Osteoblast (primary cell): ENCODE measurements around the gene GCHFR. TPM values are rescaled to one million over a fixed set of nuclear protein-coding genes. Genes with fewer than 3 reads are reported as not detected.

Source experiments
- DNase-seq: peaks from one replicate; pipeline ENCODE4 v3.0.0; 2011; ENCODE audit warnings: low spot score, mixed read lengths; ENCODE audit not compliant: insufficient read length; ENCODE audit errors: missing footprints
- H2AFZ ChIP-seq: 2 replicates; pipeline ENCODE4 v1.6.0; 2011; ENCODE audit warnings: mild to moderate bottlenecking, low read length
- H3K27ac ChIP-seq: 2 replicates; pipeline ENCODE4 v1.5.1; 2011; ENCODE audit warnings: mild to moderate bottlenecking, low read depth, low read length, moderate library complexity
- H3K27me3 ChIP-seq: 2 replicates; pipeline ENCODE4 v1.6.0; 2012; ENCODE audit warnings: mild to moderate bottlenecking, control low read depth, inconsistent platforms, low read length, moderate library complexity; ENCODE audit not compliant: insufficient read depth
- H3K36me3 ChIP-seq: 2 replicates; pipeline ENCODE4 v1.5.1; 2011; ENCODE audit warnings: mild to moderate bottlenecking, low read length, control low read depth, moderate library complexity; ENCODE audit not compliant: insufficient read depth
- H3K4me1 ChIP-seq: 2 replicates; pipeline ENCODE4 v1.5.1; 2011; ENCODE audit warnings: mild to moderate bottlenecking, low read length, control low read depth, moderate library complexity; ENCODE audit not compliant: insufficient read depth
- H3K4me2 ChIP-seq: 2 replicates; pipeline ENCODE4 v1.6.0; 2011; ENCODE audit warnings: mild to moderate bottlenecking, low read length; ENCODE audit not compliant: insufficient read depth
- H3K4me3 ChIP-seq: fragments of 200-600 bp; sonication (generic); 3 replicates; pipeline ENCODE4 v1.5.1; 2012; ENCODE audit warnings: mild to moderate bottlenecking, low read length, inconsistent platforms; ENCODE audit not compliant: insufficient read depth
- H3K79me2 ChIP-seq: 2 replicates; pipeline ENCODE4 v1.6.0; 2012; ENCODE audit warnings: mild to moderate bottlenecking, low read length, control low read depth, inconsistent platforms; ENCODE audit not compliant: insufficient read depth
- H3K9me3 ChIP-seq: 2 replicates; pipeline ENCODE4 v1.5.1; 2011; ENCODE audit warnings: low read depth, low read length, control low read depth
- H4K20me1 ChIP-seq: 2 replicates; pipeline ENCODE4 v1.6.0; 2012; ENCODE audit warnings: mild to moderate bottlenecking, low read length, control low read depth; ENCODE audit not compliant: insufficient read depth
- total RNA-seq: library from RNA; depleted of rRNA; stranded (reverse); fragments of >200 nt; gene quantifications from 2 replicates; pipeline ENCODE4 v1.2.3, GENCODE V29; 2012
- TF ChIP-seq, protein P1 (sequence below): IDR thresholded peaks from 2 replicates; pipeline ENCODE4 v1.5.1; 2011; ENCODE audit warnings: mild to moderate bottlenecking, low read depth, low read length, moderate library complexity; ENCODE audit errors: extremely low read depth

GCHFR gene
- total RNA-seq, 1 donor = 4.7 TPM

DNA sequence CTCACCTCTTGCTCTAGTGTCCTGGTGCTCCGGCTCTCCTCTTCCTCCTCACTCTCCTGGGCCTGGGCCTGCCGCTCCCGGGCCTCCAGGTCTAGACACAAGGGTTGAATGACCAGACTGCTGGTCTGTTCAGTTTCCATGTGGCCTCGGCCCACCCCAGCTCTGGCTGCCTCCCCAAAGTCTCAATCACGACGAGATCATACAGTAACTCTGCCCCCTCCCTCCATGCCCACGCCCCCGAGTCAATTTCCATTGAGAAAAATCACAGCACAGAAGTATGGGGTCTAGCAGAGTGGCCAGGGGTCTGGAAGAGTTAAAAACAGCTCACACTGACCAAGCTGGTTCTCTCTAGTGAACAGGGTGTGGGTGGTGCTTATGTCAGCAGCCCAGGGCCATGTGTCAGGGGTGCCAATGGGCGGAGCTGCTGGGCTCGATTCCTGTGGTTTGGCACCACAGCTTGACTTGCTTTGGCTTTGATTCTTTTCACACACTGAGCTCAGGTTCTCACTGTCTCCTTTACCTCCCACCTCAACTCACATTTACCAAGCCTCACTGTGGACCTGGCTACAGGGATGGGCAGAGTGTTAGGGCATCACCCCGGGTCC lies 12.8 kb downstream of the GCHFR start:
- TF ChIP-seq, protein P1, sequence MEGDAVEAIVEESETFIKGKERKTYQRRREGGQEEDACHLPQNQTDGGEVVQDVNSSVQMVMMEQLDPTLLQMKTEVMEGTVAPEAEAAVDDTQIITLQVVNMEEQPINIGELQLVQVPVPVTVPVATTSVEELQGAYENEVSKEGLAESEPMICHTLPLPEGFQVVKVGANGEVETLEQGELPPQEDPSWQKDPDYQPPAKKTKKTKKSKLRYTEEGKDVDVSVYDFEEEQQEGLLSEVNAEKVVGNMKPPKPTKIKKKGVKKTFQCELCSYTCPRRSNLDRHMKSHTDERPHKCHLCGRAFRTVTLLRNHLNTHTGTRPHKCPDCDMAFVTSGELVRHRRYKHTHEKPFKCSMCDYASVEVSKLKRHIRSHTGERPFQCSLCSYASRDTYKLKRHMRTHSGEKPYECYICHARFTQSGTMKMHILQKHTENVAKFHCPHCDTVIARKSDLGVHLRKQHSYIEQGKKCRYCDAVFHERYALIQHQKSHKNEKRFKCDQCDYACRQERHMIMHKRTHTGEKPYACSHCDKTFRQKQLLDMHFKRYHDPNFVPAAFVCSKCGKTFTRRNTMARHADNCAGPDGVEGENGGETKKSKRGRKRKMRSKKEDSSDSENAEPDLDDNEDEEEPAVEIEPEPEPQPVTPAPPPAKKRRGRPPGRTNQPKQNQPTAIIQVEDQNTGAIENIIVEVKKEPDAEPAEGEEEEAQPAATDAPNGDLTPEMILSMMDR = no peak
- Histone ChIP-seq H3K36me3 (peaks cover 56% of the 10 kb centered on the region), H3K9me3 (no peaks in the 10 kb centered on the region), H3K4me2 (peak overlapping the region; percentile 27), H3K79me2 (peaks cover 5% of the 10 kb centered on the region), H2AFZ (no peak overlapping the region), H3K27me3 (no peaks in the 10 kb centered on the region), H4K20me1 (peaks cover 4% of the 10 kb centered on the region), H3K4me3 (no peak overlapping the region), H3K27ac (peak overlapping the region; percentile 72), H3K4me1 (peaks cover 11% of the 10 kb centered on the region)
- peak; percentile 98 for DNase-seq

DNA sequence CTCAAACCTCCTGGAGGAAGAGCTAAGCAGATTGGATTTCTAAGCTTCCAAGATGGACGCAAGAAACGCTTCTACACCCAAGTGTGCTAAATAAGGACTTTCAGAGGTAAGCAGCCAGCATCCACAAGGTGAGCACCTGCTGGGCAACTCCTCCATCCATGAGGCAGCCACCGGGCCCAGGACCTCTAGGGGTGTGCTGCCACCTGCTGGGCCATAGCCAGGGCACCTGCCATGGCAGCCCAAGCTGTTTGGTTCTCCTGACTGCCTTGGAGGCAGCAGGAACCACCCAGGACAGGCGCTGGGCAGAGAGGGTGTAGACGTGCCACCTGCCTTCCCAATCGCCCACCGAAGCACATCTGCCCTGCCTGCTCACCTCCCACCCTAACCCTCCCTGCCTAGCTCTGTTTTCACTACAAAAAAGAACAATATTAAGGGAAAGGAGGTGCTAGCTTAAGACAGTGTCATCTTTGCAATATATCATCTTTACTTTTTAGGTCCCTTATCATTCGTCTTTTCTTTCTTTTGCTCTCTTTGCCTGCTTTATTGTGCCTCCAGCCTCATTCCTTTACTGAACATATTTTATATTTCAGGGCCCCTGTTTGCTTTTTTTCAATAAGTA lies 18.9 kb downstream of the GCHFR start:
- Histone ChIP-seq H3K79me2 (peaks cover 36% of the 10 kb centered on the region), H3K9me3 (no peaks in the 10 kb centered on the region), H3K36me3 (peaks cover 12% of the 10 kb centered on the region), H3K4me3 (no peak overlapping the region), H3K4me1 (peaks cover 13% of the 10 kb centered on the region), H4K20me1 (peaks cover 41% of the 10 kb centered on the region), H3K4me2 (no peak overlapping the region), H2AFZ (no peak overlapping the region), H3K27me3 (no peaks in the 10 kb centered on the region), H3K27ac (no peak overlapping the region)
- TF ChIP-seq, protein P1 = peak; percentile 40
- peak; percentile 70 for DNase-seq

- peaks cover 45% of the 10 kb centered on the region for H4K20me1 ChIP-seq
- H3K36me3 ChIP-seq = peaks cover 3% of the 10 kb centered on the region
Measured at GRCh38 chr15:40785164-40785563, 21.3 kb downstream of the GCHFR start.

DNA sequence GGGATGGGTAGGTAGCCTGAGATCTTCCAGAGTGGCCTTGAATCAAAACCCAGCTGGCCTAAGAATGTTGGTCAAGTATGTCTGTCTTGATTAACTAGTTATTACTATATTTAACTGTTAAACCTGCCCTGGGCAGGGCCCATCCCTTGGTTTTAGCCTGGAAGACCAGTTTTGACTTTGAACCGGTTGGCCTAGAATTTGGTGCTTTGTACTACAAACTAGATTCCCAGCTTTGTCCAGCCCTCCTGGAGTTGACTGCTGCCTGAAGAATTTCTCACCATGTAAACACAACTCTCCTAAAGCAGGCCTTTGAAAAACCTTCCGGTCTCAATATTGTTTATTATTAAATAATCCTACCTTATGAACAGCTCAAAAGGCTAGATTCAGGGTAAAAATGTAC lies 21.9 kb downstream of the GCHFR start:
- peaks cover 3% of the 10 kb centered on the region for H3K36me3 ChIP-seq
- no peak overlapping the region for H3K27ac ChIP-seq
- peaks cover 21% of the 10 kb centered on the region for H3K4me1 ChIP-seq
- H3K9me3 ChIP-seq = no peaks in the 10 kb centered on the region
- H3K79me2 ChIP-seq = peaks cover 51% of the 10 kb centered on the region
- no peaks in the 10 kb centered on the region for H3K27me3 ChIP-seq
- DNase-seq = no peak
- TF ChIP-seq, protein P1 = no peak
- no peak overlapping the region for H3K4me3 ChIP-seq
- no peak overlapping the region for H3K4me2 ChIP-seq
- H4K20me1 ChIP-seq = peaks cover 46% of the 10 kb centered on the region
- H2AFZ ChIP-seq = no peak overlapping the region

More at GRCh38 chr15:40785164-40785563, 21.3 kb downstream of the GCHFR start:
- no peak overlapping the region for H2AFZ ChIP-seq
- DNase-seq = no peak
- peaks cover 49% of the 10 kb centered on the region for H3K79me2 ChIP-seq
- no peaks in the 10 kb centered on the region for H3K9me3 ChIP-seq
- no peak overlapping the region for H3K4me3 ChIP-seq
- no peak overlapping the region for H3K27ac ChIP-seq
- H3K4me1 ChIP-seq = peaks cover 16% of the 10 kb centered on the region
- no peaks in the 10 kb centered on the region for H3K27me3 ChIP-seq
- H3K4me2 ChIP-seq = no peak overlapping the region
- TF ChIP-seq, protein P1 = peak; percentile 11
